Tibial nerve (tissue), 4 donors: ENCODE measurements around the gene KCNA3. TPM values are rescaled to one million over a fixed set of nuclear protein-coding genes. Genes with fewer than 3 reads are reported as not detected.

ENCODE experiments used
- DNase-seq, 2 donors: peaks; one replicate each; pipeline ENCODE4 v3.0.0-alpha.2; 2019; ENCODE audit warnings: low spot score in 2 of 2
- H3K27ac ChIP-seq, 4 donors: fragments of 200-600 bp; sonication (generic) in 3 of 4; one replicate each; pipeline ENCODE4 v1.5.1; 2017 to 2019; ENCODE audit warnings: mild to moderate bottlenecking in 1 of 4
- H3K27me3 ChIP-seq, 2 donors: fragments of 200-600 bp; sonication (generic) in 1 of 2; one replicate each; pipeline versions ENCODE4 v1.5.1 to v1.6.0; 2017 to 2019
- H3K36me3 ChIP-seq, 3 donors: fragments of 200-600 bp; sonication (generic); one replicate each; pipeline ENCODE4 v1.5.1; 2018 to 2019
- H3K4me1 ChIP-seq, 4 donors: fragments of 200-600 bp; sonication (generic) in 3 of 4; one replicate each; pipeline ENCODE4 v1.5.1; 2017 to 2019
- H3K4me3 ChIP-seq, 4 donors: fragments of 200-600 bp; sonication (generic) in 3 of 4; one replicate each; pipeline ENCODE4 v1.5.1; 2017 to 2019; ENCODE audit warnings: mild to moderate bottlenecking in 1 of 4, moderate library complexity in 1 of 4
- H3K9me3 ChIP-seq, 4 donors: fragments of 200-600 bp; sonication (generic) in 3 of 4; one replicate each; pipeline ENCODE4 v1.5.1; 2017 to 2019
- EP300 ChIP-seq, 2 donors: sonication (generic); formaldehyde crosslinking; IDR thresholded peaks; one replicate each; pipeline ENCODE4 v1.6.1; 2017; ENCODE audit warnings: antibody characterized with exemption in 2 of 2, mild to moderate bottlenecking in 1 of 2
- POLR2A ChIP-seq, 2 donors: fragments of 450-650 bp; IDR thresholded peaks; one replicate each; pipeline ENCODE4 v1.6.1; 2017; ENCODE audit warnings: antibody characterized with exemption in 2 of 2, mild to moderate bottlenecking in 2 of 2, moderate library complexity in 2 of 2
- WGBS, 2 donors: methylation state at CpG; one replicate each; pipeline ENCODE4 v1.1.5; 2018; 5-methylcytosine and 5-hydroxymethylcytosine counted together
- total RNA-seq, 4 donors: library from RNA; depleted of rRNA; stranded (reverse); fragments of >200 nt; gene quantifications; one replicate each; pipeline ENCODE4 v1.1.0, GENCODE V29; 2016
- TF ChIP-seq, protein P1 (sequence below), 5 experiments: fragments of 200-600 bp in 3 of 5; fragments of 450-650 bp in 2 of 5; sonication (generic) in 3 of 5; IDR thresholded peaks; one replicate each; pipeline ENCODE4 v1.5.1; 2016 to 2019; ENCODE audit warnings: antibody characterized with exemption in 5 of 5, mild to moderate bottlenecking in 3 of 5, moderate library complexity in 2 of 5

Gene KCNA3
- total RNA-seq, 4 donors from 2014 or later = 0.30 to 3.9 (median 1.2) TPM

DNA sequence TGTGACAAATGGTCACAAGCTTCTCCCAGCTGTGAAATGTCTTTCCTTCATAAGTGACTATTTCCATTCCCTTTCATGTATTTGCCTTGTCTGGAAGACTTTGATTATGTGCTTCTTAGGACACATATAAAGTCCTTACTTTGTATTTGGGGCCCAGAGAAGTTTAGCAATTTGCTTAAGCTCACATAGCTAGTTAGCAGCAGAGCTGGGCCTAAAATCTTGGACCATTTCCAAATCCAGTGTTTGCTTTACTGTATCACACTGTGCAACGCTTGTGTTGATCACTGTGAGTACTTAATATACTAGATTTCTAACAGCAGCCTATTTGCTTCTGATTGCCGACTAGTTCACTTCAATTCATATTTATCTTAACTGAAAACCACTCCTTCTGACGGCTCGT, 2.2 kb upstream of the KCNA3 start:
- no peak for DNase-seq
- peaks cover 0 to 20% (median 0%) of the 10 kb centered on the region in 4 donors for H3K4me1 ChIP-seq
- peaks cover 0 to 59% of the 10 kb centered on the region in 2 donors for H3K27me3 ChIP-seq
- peaks cover 0 to 11% (median 0%) of the 10 kb centered on the region in 4 donors for H3K9me3 ChIP-seq
- no peaks in the 10 kb centered on the region for H3K36me3 ChIP-seq
- no peak for TF ChIP-seq EP300 (IDR thresholded peaks at IDR 0.05)
- TF ChIP-seq, protein P1, sequence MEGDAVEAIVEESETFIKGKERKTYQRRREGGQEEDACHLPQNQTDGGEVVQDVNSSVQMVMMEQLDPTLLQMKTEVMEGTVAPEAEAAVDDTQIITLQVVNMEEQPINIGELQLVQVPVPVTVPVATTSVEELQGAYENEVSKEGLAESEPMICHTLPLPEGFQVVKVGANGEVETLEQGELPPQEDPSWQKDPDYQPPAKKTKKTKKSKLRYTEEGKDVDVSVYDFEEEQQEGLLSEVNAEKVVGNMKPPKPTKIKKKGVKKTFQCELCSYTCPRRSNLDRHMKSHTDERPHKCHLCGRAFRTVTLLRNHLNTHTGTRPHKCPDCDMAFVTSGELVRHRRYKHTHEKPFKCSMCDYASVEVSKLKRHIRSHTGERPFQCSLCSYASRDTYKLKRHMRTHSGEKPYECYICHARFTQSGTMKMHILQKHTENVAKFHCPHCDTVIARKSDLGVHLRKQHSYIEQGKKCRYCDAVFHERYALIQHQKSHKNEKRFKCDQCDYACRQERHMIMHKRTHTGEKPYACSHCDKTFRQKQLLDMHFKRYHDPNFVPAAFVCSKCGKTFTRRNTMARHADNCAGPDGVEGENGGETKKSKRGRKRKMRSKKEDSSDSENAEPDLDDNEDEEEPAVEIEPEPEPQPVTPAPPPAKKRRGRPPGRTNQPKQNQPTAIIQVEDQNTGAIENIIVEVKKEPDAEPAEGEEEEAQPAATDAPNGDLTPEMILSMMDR (IDR thresholded peaks at IDR 0.05) = no peak
- H3K27ac ChIP-seq = no peak overlapping the region
- H3K4me3 ChIP-seq = no peak overlapping the region
- WGBS, 2 donors = 78 to 79% methylated on average over 4 of the region's 4 CpGs

DNA sequence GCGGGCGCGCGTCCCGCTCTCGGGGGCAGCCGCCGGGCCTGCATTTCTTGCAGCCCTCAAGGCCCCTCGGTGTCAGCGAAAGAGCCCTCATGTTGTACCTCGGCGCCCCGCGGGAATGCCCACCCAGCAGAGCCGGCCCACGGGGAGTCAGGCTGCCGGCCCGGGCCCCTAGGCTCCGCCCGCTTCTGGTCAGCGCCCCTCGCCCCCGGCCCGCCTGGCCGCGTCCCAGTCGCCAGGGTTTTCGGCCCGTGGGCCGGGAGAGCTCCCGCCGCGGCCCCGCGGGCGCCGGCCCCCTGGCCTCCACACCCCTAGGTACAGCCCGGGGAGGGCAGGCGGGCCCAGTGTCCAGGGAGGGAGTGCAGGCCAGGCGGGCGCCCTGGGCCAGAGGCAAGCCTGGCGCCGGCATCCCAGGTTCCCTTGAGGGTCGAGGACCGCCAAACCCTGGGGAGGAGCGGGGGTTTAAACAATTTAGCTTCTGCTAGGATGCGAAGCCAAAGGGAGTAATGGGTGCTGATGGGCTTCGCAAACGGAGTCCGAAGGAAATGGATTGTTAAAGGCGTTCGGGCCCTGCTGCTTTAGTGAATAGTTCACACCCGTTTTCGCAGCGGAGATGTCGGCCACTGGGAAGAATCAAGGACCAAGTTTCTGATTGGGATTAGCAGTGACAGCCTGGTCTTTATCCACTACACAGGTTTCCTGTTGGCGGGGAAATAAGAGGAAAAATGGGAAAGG, 486 bp upstream of the KCNA3 start:
- TF ChIP-seq POLR2A (IDR thresholded peaks at IDR 0.05) (no peak), EP300 (IDR thresholded peaks at IDR 0.05) (no peak)
- TF ChIP-seq, protein P1 (IDR thresholded peaks at IDR 0.05) = no peak
- no peak for DNase-seq
- H3K4me1 ChIP-seq = peaks cover 0 to 20% (median 0%) of the 10 kb centered on the region in 4 donors
- H3K27ac ChIP-seq = peak overlapping the region in 2 of 4 donors; percentile 15 to 81
- H3K9me3 ChIP-seq = peaks cover 0 to 11% (median 0%) of the 10 kb centered on the region in 4 donors
- peak overlapping the region; percentile 15 to 59 (median 53) for H3K4me3 ChIP-seq
- H3K36me3 ChIP-seq = no peaks in the 10 kb centered on the region
- 9 to 16% methylated on average over 17 to 45 of the region's 57 CpGs for WGBS, 2 donors
- peaks cover 0 to 70% of the 10 kb centered on the region in 2 donors for H3K27me3 ChIP-seq

DNA sequence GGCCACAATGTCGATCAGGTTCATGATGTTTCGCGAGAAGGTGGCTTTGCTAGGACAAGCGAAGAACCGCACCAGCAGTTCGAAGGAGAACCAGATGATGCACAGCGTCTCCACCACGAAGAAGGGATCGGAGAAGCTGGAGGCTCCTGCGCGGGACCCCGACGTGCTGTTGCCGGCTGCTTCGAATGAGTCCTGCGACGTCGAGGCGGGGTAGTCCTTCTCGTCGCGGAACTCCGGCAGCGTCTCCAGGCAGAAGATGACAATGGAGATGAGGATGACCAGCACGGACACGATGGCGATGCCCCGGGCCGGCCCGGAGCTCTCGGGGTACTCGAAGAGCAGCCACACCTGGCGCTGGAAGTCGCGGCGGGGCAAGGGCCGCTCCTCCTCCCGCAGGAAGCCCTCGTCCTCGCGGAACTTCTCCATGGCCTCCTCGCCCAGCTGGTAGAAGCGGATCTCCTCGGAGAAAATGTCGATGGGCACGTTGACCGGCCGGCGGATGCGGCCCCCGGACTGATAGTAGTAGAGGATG, 869 bp downstream of the KCNA3 start:
- DNase-seq = no peak
- H3K27me3 ChIP-seq = peaks cover 0 to 82% of the 10 kb centered on the region in 2 donors
- peak overlapping the region in 1 of 4 donors; percentile 81 for H3K27ac ChIP-seq
- H3K4me3 ChIP-seq = peak overlapping the region in 3 of 4 donors; percentile 50 to 59 (median 56)
- peaks cover 0 to 8% (median 0%) of the 10 kb centered on the region in 4 donors for H3K9me3 ChIP-seq
- 36 to 37% methylated on average over 46 to 50 of the region's 51 CpGs for WGBS, 2 donors
- H3K36me3 ChIP-seq = no peaks in the 10 kb centered on the region
- TF ChIP-seq POLR2A (IDR thresholded peaks at IDR 0.05) (no peak), EP300 (IDR thresholded peaks at IDR 0.05) (no peak)
- TF ChIP-seq, protein P1 (IDR thresholded peaks at IDR 0.05) = no peak
- H3K4me1 ChIP-seq = peaks cover 0 to 20% (median 0%) of the 10 kb centered on the region in 4 donors

DNA sequence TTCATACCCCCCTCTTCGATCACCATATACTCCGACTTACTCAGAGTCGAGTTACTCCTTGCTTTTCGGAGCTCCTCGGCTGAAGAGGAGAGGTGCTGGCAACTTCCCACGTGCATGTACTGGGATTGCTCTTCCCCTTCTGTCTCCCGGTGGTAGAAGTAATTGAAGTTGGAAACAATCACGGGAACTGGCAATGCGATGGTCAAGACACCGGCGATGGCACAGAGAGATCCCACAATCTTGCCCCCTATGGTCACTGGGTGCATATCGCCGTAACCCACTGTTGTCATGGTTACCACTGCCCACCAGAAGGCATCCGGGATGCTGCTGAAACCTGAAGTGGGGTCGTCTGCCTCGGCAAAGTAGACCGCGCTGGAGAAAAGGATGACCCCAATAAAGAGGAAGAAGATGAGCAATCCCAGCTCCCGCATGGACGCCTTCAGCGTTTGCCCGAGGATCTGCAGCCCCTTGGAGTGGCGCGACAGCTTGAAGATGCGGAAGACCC, 1.5 kb downstream of the KCNA3 start:
- Histone ChIP-seq H3K27me3 (peaks cover 0 to 84% of the 10 kb centered on the region in 2 donors), H3K4me1 (peaks cover 0 to 20% (median 0%) of the 10 kb centered on the region in 4 donors), H3K4me3 (peak overlapping the region in 2 of 4 donors; percentile 56 to 59), H3K27ac (peak overlapping the region in 1 of 4 donors; percentile 81), H3K36me3 (no peaks in the 10 kb centered on the region), H3K9me3 (peaks cover 0 to 4% (median 0%) of the 10 kb centered on the region in 4 donors)
- TF ChIP-seq, protein P1 (IDR thresholded peaks at IDR 0.05) = no peak
- no peak for TF ChIP-seq EP300 (IDR thresholded peaks at IDR 0.05)
- TF ChIP-seq POLR2A (IDR thresholded peaks at IDR 0.05) = no peak
- no peak for DNase-seq
- WGBS, 2 donors = 71% methylated on average over 25 of the region's 25 CpGs

DNA sequence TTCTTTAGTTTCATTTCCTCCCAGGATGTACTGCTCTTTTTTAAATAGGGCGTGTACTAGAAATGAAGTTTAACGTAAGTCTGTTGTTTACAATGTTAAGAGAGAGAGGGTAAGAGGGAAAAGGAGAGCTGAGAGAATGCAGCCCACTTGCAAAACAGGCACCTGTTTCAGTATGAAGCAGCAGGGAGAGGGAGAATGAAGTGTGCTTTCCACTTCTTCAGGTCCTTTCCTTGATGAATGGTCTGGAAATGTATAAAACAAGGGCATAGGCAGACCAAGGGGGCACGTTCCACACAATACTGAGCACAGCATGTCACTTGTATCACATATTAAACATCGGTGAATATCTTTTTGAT, 2.0 kb downstream of the KCNA3 start:
- H3K27me3 ChIP-seq = peaks cover 0 to 84% of the 10 kb centered on the region in 2 donors
- WGBS, 2 donors = 59 to 63% methylated on average over 4 of the region's 4 CpGs
- peaks cover 0 to 20% (median 0%) of the 10 kb centered on the region in 4 donors for H3K4me1 ChIP-seq
- peak overlapping the region in 1 of 4 donors; percentile 59 for H3K4me3 ChIP-seq
- no peaks in the 10 kb centered on the region for H3K36me3 ChIP-seq
- H3K27ac ChIP-seq = peak overlapping the region in 1 of 4 donors; percentile 81
- no peak for DNase-seq
- TF ChIP-seq EP300 (IDR thresholded peaks at IDR 0.05) (no peak), POLR2A (IDR thresholded peaks at IDR 0.05) (no peak)
- TF ChIP-seq, protein P1 (IDR thresholded peaks at IDR 0.05) = no peak
- H3K9me3 ChIP-seq = peaks cover 0 to 4% (median 0%) of the 10 kb centered on the region in 4 donors
